PC-9 (cell line): ENCODE data around the gene PCDHGB3.
"Not testable (repeated sequence)": the region's sequence is repeated elsewhere in the genome, so short reads cannot be mapped to it uniquely, and the experiment has no call there.

Experiments used
- EZH2 ChIP-seq: fragments of 200-600 bp; sonication (generic); IDR thresholded peaks from 2 replicates; pipeline ENCODE4 v1.8.0; 2017; ENCODE audit warnings: antibody characterized with exemption, low read depth
- TF ChIP-seq, protein P1 (sequence below): fragments of 200-600 bp; sonication (generic); conservative IDR thresholded peaks from 2 replicates; pipeline ENCODE4 v1.6.1; 2017; ENCODE audit warnings: mixed run types, antibody characterized with exemption, mild to moderate bottlenecking, moderate library complexity

- TF ChIP-seq, protein P1, sequence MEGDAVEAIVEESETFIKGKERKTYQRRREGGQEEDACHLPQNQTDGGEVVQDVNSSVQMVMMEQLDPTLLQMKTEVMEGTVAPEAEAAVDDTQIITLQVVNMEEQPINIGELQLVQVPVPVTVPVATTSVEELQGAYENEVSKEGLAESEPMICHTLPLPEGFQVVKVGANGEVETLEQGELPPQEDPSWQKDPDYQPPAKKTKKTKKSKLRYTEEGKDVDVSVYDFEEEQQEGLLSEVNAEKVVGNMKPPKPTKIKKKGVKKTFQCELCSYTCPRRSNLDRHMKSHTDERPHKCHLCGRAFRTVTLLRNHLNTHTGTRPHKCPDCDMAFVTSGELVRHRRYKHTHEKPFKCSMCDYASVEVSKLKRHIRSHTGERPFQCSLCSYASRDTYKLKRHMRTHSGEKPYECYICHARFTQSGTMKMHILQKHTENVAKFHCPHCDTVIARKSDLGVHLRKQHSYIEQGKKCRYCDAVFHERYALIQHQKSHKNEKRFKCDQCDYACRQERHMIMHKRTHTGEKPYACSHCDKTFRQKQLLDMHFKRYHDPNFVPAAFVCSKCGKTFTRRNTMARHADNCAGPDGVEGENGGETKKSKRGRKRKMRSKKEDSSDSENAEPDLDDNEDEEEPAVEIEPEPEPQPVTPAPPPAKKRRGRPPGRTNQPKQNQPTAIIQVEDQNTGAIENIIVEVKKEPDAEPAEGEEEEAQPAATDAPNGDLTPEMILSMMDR = not testable (repeated sequence)
- not testable (repeated sequence) for TF ChIP-seq EZH2
These were observed 45.2 kb downstream of the PCDHGB3 start for GRCh38 chr5:141415275-141415618.
